GM12878 (cell line): ENCODE data around the gene DPPA2. TPM values are rescaled to one million over a fixed set of nuclear protein-coding genes. Genes with fewer than 3 reads are reported as not detected.
"Not testable (repeated sequence)": the region's sequence is repeated elsewhere in the genome, so short reads cannot be mapped to it uniquely, and the experiment has no call there.

ENCODE experiments used
- ATAC-seq: fragments of 200-7000 bp; cut with Tn5 transposase; 3 replicates; pipeline ENCODE4 v1.9.1; 2020; ENCODE audit warnings: mild to moderate bottlenecking, moderate library complexity
- BruUV-seq: library from RNA; stranded (reverse); fragments of 400-500 nt; replicated peaks from 2 replicates; lab custom pipeline; 2021; lab: Mats Ljungman, UMichigan
- CTCF ChIA-PET: fragments of 300-600 bp; sonication (Branson Sonifier 250); formaldehyde crosslinking; extraction: SDS; loops from one replicate; lab custom pipeline; 2021; ENCODE audit warnings: inconsistent platforms; lab: Yijun Ruan, JAX
- POLR2A ChIA-PET: fragments of 350-600 bp; formaldehyde crosslinking; extraction: SDS; loops from one replicate; lab custom pipeline; 2021; ENCODE audit warnings: inconsistent platforms; lab: Charles Lee
- RAD21 ChIA-PET: fragments of 300-600 bp; sonication (Branson Sonifier 250); formaldehyde crosslinking; loops from one replicate; lab custom pipeline; 2023; ENCODE audit warnings: antibody characterized with exemption; ENCODE audit not compliant: unreplicated experiment; lab: Charles Lee
- SMC1A ChIA-PET: fragments of 300-600 bp; sonication (Branson Sonifier 250); formaldehyde crosslinking; loops from one replicate; lab custom pipeline; 2023; ENCODE audit not compliant: unreplicated experiment, uncharacterized antibody; lab: Charles Lee
- DNase-seq: peaks from one replicate; pipeline ENCODE4 v3.0.0-alpha.2; 2011; ENCODE audit warnings: low read depth, low spot score
- FAIRE-seq: peaks from 3 replicates; lab custom pipeline; 2011; peaks lifted over from hg19 to GRCh38; lab: Jason Lieb, UNC
- H2AFZ ChIP-seq: 2 replicates; pipeline ENCODE4 v1.6.0; 2011; ENCODE audit warnings: low read depth, low read length, control low read depth; ENCODE audit not compliant: control insufficient read depth
- H3K27ac ChIP-seq: 2 replicates; pipeline ENCODE4 v1.5.1; 2011; ENCODE audit warnings: control low read depth; ENCODE audit not compliant: control insufficient read depth, insufficient read depth
- H3K27me3 ChIP-seq, 2 experiments: replicated peaks in 1 of 2; 2 replicates each; pipeline versions ENCODE4 v1.6.0 to v1.6.1; 2011; ENCODE audit warnings: low read length in 1 of 2; ENCODE audit not compliant: control insufficient read depth in 2 of 2, insufficient read depth in 2 of 2
- H3K36me3 ChIP-seq, 2 experiments: 2 replicates each; pipeline ENCODE4 v1.5.1; 2011; ENCODE audit warnings: low read length in 1 of 2; ENCODE audit not compliant: control insufficient read depth in 2 of 2, insufficient read depth in 2 of 2
- H3K4me1 ChIP-seq: 2 replicates; pipeline ENCODE4 v1.6.1; 2011; ENCODE audit warnings: mild to moderate bottlenecking, low read length, moderate library complexity, mixed read lengths; ENCODE audit not compliant: control insufficient read depth, insufficient read depth
- H3K4me2 ChIP-seq: 2 replicates; pipeline ENCODE4 v1.6.0; 2011; ENCODE audit warnings: control low read depth; ENCODE audit not compliant: control insufficient read depth, insufficient read depth
- H3K4me3 ChIP-seq: fragments of 200-600 bp; sonication (generic); 2 replicates; pipeline ENCODE4 v1.5.1; 2016
- H3K79me2 ChIP-seq: 2 replicates; pipeline ENCODE4 v1.6.0; 2011; ENCODE audit warnings: low read length; ENCODE audit not compliant: control insufficient read depth, insufficient read depth
- H3K9ac ChIP-seq: 2 replicates; pipeline ENCODE4 v1.8.0; 2011; ENCODE audit warnings: low read length, control low read depth, mixed read lengths; ENCODE audit not compliant: control insufficient read depth, insufficient read depth
- H3K9me3 ChIP-seq: replicated peaks from 3 replicates; pipeline ENCODE4 v1.5.1; 2011; ENCODE audit warnings: mild to moderate bottlenecking, low read length; ENCODE audit not compliant: control insufficient read depth, insufficient read depth
- H4K20me1 ChIP-seq: 2 replicates; pipeline ENCODE4 v1.6.0; 2011; ENCODE audit not compliant: control insufficient read depth, insufficient read depth
- MTA3 ChIP-seq: IDR thresholded peaks from 2 replicates; pipeline ENCODE4 v1.6.1; 2012; ENCODE audit warnings: low read length, inconsistent platforms, borderline replicate concordance
- NFXL1 ChIP-seq: fragments of 450-650 bp; IDR thresholded peaks from 2 replicates; pipeline ENCODE4 v1.6.1; 2017; ENCODE audit warnings: antibody characterized with exemption, mild to moderate bottlenecking, borderline replicate concordance
- PAX5 ChIP-seq: IDR thresholded peaks from 2 replicates; pipeline ENCODE4 v1.6.1; 2011; ENCODE audit warnings: low read depth, low read length, borderline replicate concordance
- ZBTB33 ChIP-seq: fragments of 450-650 bp; IDR thresholded peaks from 2 replicates; pipeline ENCODE4 v1.6.1; 2017; ENCODE audit warnings: mild to moderate bottlenecking
- ZNF592 ChIP-seq: fragments of 450-650 bp; IDR thresholded peaks from 2 replicates; pipeline ENCODE4 v1.6.1; 2017; ENCODE audit warnings: mild to moderate bottlenecking, moderate library complexity
- WGBS: methylation state at CpG from one replicate; pipeline ENCODE4 v1.1.6; 2016; ENCODE audit warnings: low lambda C conversion rate; ENCODE audit not compliant: insufficient replicate concordance, insufficient coverage; ENCODE audit errors: missing lambda C conversion rate; 5-methylcytosine and 5-hydroxymethylcytosine counted together
- in situ Hi-C: fragments of 300-500 bp; cut with MboI; formaldehyde crosslinking; loops from 9 replicates; pipeline ENCODE4 v1.14.3; 2018; ENCODE audit warnings: mixed read lengths
- intact Hi-C: fragments of 100-400 bp; cut with micrococcal nuclease; formaldehyde crosslinking; loops from one replicate; pipeline ENCODE4 v1.14.2; 2022; ENCODE audit not compliant: unreplicated experiment
- polyA plus RNA-seq, 11 experiments: library from polyadenylated mRNA; depleted of rRNA in 4 of 11; unstranded in 6 of 11; stranded (reverse) in 5 of 11; fragments of >200 nt; fragmentation: Nextera tagmentation in 4 of 11; fragmentation: Illumina TruSeq in 1 of 11; extraction: Ambion mirVana in 4 of 11; extraction: Trizol in 1 of 11; gene quantifications; 1 replicate in 1 of 11; 2 replicates in 10 of 11; pipeline versions ENCODE4 v1.2.1 to v1.2.3, GENCODE V29; 2011 to 2016; ENCODE audit warnings: inconsistent platforms in 2 of 11, missing spikeins in 2 of 11, low read depth in 1 of 11
- total RNA-seq, 4 experiments: library from RNA; depleted of rRNA in 3 of 4; stranded (reverse); fragments of >200 nt in 3 of 4; fragmentation: Illumina TruSeq in 1 of 4; extraction: Trizol in 1 of 4; gene quantifications; 2 replicates each; pipeline versions ENCODE4 v1.2.1 to v1.2.3, GENCODE V29; 2013 to 2021
- TF ChIP-seq, protein P1 (sequence below): IDR thresholded peaks from 2 replicates; pipeline ENCODE4 v1.6.1; 2012; ENCODE audit warnings: improper control_type of control experiment, low read depth, low read length; ENCODE audit not compliant: insufficient replicate concordance

DPPA2 gene
- total and polyA plus RNA-seq, 10 of the 15 experiments (the other 5 are each of a cell fraction or from before 2014, with no cell fraction given) = not detected

GRCh38 chr3:109362823-109363222 is 46.5 kb upstream of the DPPA2 start:
- CTCF ChIA-PET = no interaction called here
- no peaks in the 10 kb centered on the region for H4K20me1 ChIP-seq
- no peaks in the 10 kb centered on the region for H3K9me3 ChIP-seq
- no peak overlapping the region for H3K4me2 ChIP-seq
- intact Hi-C loops (no loop called here), in situ Hi-C loops (no loop called here)
- SMC1A ChIA-PET = no interaction called here
- POLR2A ChIA-PET = no interaction called here
- no peak for DNase-seq
- H3K9ac ChIP-seq = no peak overlapping the region
- BruUV-seq = no TSS peak
- H3K36me3 ChIP-seq = no peaks in the 10 kb centered on the region
- 31% methylated on average over 4 of the region's 4 CpGs for WGBS
- no peak overlapping the region for H3K4me3 ChIP-seq
- no peak overlapping the region for H2AFZ ChIP-seq
- no peaks in the 10 kb centered on the region for H3K4me1 ChIP-seq
- no peaks in the 10 kb centered on the region for H3K79me2 ChIP-seq
- H3K27me3 ChIP-seq = no peaks in the 10 kb centered on the region
- no peak for FAIRE-seq
- H3K27ac ChIP-seq = no peak overlapping the region
- no peak for ATAC-seq
- TF ChIP-seq MTA3 (no peak), ZBTB33 (no peak), ZNF592 (no peak), NFXL1 (no peak), PAX5 (no peak)
- TF ChIP-seq, protein P1, sequence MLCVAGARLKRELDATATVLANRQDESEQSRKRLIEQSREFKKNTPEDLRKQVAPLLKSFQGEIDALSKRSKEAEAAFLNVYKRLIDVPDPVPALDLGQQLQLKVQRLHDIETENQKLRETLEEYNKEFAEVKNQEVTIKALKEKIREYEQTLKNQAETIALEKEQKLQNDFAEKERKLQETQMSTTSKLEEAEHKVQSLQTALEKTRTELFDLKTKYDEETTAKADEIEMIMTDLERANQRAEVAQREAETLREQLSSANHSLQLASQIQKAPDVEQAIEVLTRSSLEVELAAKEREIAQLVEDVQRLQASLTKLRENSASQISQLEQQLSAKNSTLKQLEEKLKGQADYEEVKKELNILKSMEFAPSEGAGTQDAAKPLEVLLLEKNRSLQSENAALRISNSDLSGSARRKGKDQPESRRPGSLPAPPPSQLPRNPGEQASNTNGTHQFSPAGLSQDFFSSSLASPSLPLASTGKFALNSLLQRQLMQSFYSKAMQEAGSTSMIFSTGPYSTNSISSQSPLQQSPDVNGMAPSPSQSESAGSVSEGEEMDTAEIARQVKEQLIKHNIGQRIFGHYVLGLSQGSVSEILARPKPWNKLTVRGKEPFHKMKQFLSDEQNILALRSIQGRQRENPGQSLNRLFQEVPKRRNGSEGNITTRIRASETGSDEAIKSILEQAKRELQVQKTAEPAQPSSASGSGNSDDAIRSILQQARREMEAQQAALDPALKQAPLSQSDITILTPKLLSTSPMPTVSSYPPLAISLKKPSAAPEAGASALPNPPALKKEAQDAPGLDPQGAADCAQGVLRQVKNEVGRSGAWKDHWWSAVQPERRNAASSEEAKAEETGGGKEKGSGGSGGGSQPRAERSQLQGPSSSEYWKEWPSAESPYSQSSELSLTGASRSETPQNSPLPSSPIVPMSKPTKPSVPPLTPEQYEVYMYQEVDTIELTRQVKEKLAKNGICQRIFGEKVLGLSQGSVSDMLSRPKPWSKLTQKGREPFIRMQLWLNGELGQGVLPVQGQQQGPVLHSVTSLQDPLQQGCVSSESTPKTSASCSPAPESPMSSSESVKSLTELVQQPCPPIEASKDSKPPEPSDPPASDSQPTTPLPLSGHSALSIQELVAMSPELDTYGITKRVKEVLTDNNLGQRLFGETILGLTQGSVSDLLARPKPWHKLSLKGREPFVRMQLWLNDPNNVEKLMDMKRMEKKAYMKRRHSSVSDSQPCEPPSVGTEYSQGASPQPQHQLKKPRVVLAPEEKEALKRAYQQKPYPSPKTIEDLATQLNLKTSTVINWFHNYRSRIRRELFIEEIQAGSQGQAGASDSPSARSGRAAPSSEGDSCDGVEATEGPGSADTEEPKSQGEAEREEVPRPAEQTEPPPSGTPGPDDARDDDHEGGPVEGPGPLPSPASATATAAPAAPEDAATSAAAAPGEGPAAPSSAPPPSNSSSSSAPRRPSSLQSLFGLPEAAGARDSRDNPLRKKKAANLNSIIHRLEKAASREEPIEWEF = no peak
- RAD21 ChIA-PET = no interaction called here

- H3K27me3 ChIP-seq, H3K9me3 ChIP-seq, H4K20me1 ChIP-seq, POLR2A ChIA-PET, BruUV-seq, ATAC-seq, H2AFZ ChIP-seq, H3K79me2 ChIP-seq, CTCF ChIA-PET, intact Hi-C loops, in situ Hi-C loops, FAIRE-seq, DNase-seq, H3K4me1 ChIP-seq, H3K4me2 ChIP-seq, H3K36me3 ChIP-seq, H3K4me3 ChIP-seq, H3K9ac ChIP-seq, SMC1A ChIA-PET, H3K27ac ChIP-seq: not testable (repeated sequence)
- RAD21 ChIA-PET = interaction anchor here (0.7 kb wide), 1 partner anchor 41 kb away, joined by 3 read pairs; no protein-coding TSS in a partner anchor
- WGBS = 23% methylated on average over 2 of the region's 2 CpGs
Measured at GRCh38 chr3:109358809-109359208, 42.5 kb upstream of the DPPA2 start.
